GM19193 (cell line): ENCODE measurements around the gene STAG1.

ENCODE experiments used
- POLR2A ChIP-seq: IDR thresholded peaks from 4 replicates; pipeline ENCODE4 v1.6.1; 2011; ENCODE audit not compliant: insufficient read depth, insufficient read length; ENCODE audit errors: extremely low read depth

STAG1 gene

GRCh38 chr3:136752172-136752421 is at the start of gene STAG1:
Gene STAG1, minus strand, starts transcription at chr3:136752378. Its CDS starts 121,480 bp downstream, at chr3:136630898.
- no peak for TF ChIP-seq POLR2A

- no peak for TF ChIP-seq POLR2A
Observed at GRCh38 chr3:136792556-136793330, 40.6 kb upstream of the STAG1 start.

GRCh38 chr3:136790786-136791185 is 38.6 kb upstream of the STAG1 start:
- no peak for TF ChIP-seq POLR2A

GRCh38 chr3:136789976-136790375 is 37.8 kb upstream of the STAG1 start:
- no peak for TF ChIP-seq POLR2A

DNA sequence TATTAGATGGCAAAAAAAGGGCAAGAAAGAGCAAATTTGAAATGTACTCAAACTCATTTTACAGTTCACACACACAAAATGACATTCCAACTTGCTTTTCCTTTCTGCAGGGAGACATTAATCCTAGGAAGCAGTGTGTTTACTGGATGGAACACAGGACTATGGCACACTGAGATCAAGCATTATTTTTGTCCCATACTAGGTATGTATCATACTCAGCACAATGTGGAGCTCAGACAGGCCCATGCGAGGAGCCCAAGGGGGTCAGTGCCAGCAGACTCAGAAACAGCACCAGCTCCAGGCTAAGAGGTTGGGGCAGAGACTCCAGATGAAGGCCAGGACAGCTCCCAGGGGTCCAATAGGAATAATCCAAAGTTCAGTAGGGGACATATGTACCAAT is 36.0 kb upstream of the STAG1 start:
- TF ChIP-seq POLR2A = no peak

- TF ChIP-seq POLR2A = no peak
Observed at GRCh38 chr3:136787349-136787748, 35.2 kb upstream of the STAG1 start.

DNA sequence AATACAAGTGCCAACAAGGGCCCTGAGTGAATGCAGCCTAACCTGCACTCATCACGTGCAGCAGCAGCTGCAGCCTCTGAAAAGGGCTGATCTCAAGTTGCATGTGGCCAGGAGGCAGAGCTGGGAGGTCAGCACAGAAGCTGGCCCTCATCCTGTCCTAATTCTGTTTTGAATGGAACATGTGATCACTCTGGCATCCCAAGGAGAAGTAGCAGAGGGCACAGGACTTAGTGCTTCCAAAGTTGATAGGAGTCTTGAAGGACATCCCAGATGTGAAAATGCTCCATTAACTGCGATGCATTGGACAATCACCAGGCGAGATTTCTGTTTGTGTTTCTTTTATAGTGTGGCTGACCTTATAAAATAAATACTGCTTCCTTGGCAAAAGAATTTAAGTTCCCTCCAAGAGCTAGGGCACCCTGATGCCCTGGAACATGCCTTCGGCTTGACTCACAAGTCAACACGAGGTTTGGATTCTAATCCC is 31.6 kb upstream of the STAG1 start:
- no peak for TF ChIP-seq POLR2A

DNA sequence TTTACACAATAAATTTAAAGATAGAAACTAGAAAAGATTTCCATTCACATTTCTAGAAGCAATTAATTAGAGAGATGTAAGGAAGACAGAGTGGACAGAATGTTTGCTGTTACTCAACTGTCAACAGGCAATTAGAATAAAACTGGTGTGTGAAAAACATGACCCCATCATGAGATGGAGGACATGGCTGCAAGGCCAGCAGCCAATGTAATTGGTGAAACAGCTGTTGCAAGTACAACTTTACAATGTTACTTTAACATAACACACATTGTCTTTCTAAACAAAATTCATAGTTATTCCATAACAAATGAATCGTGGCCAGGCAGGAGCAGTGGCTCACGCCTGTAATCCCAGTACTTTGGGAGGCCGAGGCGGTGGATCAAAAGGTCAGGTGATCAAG is 28.6 kb upstream of the STAG1 start:
- no peak for TF ChIP-seq POLR2A

DNA sequence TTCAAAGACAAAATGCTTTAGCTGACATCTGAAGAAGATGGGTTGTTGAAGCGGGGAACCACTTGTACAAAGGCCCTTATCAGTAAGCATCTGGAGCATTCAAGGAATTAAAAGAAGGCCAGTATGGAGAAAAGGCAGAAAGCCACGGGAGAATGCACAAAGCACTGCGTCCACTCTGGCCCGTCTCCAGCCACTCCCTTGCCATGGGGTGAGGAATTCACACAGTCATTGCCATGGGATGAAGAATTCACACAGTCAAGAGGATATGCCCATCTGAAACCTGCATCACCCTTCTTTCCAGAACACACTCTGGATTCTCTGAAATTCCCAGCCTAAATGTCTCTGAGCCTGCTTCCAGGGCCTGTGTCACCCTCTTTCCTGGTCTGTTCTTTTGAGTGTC is 26.7 kb upstream of the STAG1 start:
- TF ChIP-seq POLR2A = no peak

DNA sequence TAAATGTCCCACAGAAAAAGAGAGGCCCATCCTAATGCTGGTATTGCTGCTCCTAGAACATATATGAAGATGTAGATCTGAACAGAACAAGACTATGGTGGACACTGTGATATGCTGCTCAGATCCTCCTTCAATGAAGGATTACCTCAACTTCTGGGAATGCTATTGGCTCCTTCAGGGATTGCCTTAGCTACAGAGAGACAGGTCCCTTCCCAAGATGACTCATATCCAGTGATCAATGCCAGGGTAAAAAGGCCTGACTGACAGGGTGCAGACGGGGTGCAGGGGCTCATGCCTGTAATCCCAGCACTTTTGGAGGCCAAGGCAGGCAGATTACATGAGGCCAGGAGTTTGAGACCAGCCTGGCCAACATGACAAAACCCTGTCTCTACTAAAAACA is 20.5 kb upstream of the STAG1 start:
- TF ChIP-seq POLR2A = no peak

DNA sequence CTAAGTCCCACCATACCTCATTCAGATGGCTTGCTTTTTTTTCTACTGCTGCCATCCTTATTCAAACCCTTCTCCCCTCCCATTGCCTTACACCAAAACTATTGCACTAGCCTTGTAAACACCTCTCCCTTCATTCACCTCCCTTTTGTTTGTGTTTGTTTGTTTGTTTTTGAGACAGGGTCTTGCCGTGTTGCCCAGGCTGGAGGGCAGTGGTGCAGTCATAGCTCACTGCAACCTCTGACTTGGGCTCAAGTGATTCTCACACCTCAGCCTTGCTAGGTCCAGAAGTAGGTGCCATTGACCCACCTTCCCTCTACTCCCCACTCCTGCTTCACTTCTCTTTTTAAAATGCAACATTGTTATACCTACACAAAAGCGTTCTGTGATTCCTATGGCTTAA is 3.0 kb upstream of the STAG1 start:
- TF ChIP-seq POLR2A = no peak

GRCh38 chr3:136753326-136753939 is 1.3 kb upstream of the STAG1 start:
- TF ChIP-seq POLR2A = no peak

- TF ChIP-seq POLR2A = peak; percentile 85
Observed at GRCh38 chr3:136752422-136753325, 496 bp upstream of the STAG1 start.

DNA sequence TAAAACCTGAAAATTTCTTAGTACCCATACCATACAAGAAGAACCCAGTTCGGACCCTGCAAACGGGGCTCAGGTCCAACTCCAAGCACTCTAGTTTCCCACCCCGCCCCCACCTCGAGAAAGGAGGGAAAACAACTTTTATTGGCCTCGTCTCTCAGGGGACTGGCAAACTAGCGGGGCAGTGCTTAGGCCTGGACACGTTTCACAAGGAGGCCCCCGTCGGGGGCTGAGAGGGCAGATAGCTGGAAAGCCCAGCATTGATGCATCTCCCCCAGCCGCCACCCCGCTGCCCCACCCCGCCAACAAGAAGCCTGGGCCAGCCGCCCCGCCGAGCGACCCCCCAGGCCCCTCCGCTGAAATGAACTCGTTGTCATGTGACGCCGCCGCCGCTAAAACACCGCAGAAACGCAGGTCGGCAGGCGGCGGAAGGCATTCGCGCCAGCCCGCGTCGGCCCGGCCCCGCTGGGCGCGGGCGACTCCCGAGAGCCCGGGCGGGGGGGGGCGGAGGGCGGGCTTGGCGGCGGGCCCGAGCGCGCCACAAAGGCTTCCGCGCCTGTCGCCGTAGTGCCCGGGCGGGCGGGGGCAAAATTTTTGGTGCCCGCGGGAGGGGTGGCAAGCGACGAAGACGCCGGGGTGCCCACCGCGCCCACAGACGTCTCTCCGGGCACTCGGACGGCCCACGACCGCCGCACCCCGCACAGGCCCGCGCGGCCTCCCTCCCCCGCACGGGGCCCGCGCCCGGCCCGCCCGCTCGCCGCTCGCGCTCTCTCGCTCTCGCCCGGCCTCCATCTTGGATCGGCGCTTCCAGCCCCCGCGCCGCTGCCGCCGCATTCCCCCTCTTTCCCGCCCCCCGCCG is 634 bp downstream of the STAG1 start:
- peak; percentile 51 for TF ChIP-seq POLR2A
